GM23248 (cell line): ENCODE data around the gene SUSD3. TPM values are rescaled to one million over a fixed set of nuclear protein-coding genes. Genes with fewer than 3 reads are reported as not detected.

ENCODE experiments used
- DNase-seq: peaks from one replicate; pipeline ENCODE4 v3.0.0-alpha.2; 2015
- H2AFZ ChIP-seq: fragments of 200-600 bp; sonication (generic); 2 replicates; pipeline ENCODE4 v1.6.1; 2016; ENCODE audit warnings: antibody characterized with exemption
- H3F3A ChIP-seq: fragments of 200-600 bp; sonication (generic); 2 replicates; pipeline ENCODE4 v1.6.1; 2016; ENCODE audit warnings: mild to moderate bottlenecking, antibody characterized with exemption, mixed run types; ENCODE audit not compliant: insufficient read depth
- H3K27ac ChIP-seq: fragments of 200-600 bp; sonication (generic); 2 replicates; pipeline ENCODE4 v1.5.1; 2016; ENCODE audit warnings: mild to moderate bottlenecking
- H3K27me3 ChIP-seq: fragments of 200-600 bp; sonication (generic); replicated peaks from 2 replicates; pipeline ENCODE4 v1.6.1; 2016; ENCODE audit warnings: mild to moderate bottlenecking; ENCODE audit not compliant: insufficient read depth
- H3K36me3 ChIP-seq: fragments of 200-600 bp; sonication (generic); 2 replicates; pipeline ENCODE4 v1.6.1; 2016; ENCODE audit warnings: low read depth, mild to moderate bottlenecking
- H3K4me1 ChIP-seq: fragments of 200-600 bp; sonication (generic); 2 replicates; pipeline ENCODE4 v1.6.1; 2016; ENCODE audit warnings: mild to moderate bottlenecking; ENCODE audit not compliant: insufficient read depth
- H3K4me2 ChIP-seq: fragments of 200-600 bp; sonication (generic); one replicate; pipeline ENCODE4 v1.6.1; 2016; ENCODE audit warnings: mild to moderate bottlenecking; ENCODE audit not compliant: unreplicated experiment
- H3K4me3 ChIP-seq: fragments of 200-600 bp; sonication (generic); 2 replicates; pipeline ENCODE4 v1.5.1; 2016; ENCODE audit warnings: mild to moderate bottlenecking
- H3K79me2 ChIP-seq: fragments of 200-600 bp; sonication (generic); 2 replicates; pipeline ENCODE4 v1.6.1; 2016; ENCODE audit warnings: mild to moderate bottlenecking; ENCODE audit not compliant: insufficient read depth
- H3K9ac ChIP-seq: fragments of 200-600 bp; sonication (generic); 2 replicates; pipeline ENCODE4 v1.6.1; 2016; ENCODE audit warnings: mild to moderate bottlenecking
- H3K9me2 ChIP-seq: fragments of 200-600 bp; sonication (generic); 2 replicates; pipeline ENCODE4 v1.6.1; 2016; ENCODE audit warnings: mixed run types, mild to moderate bottlenecking, moderate library complexity; ENCODE audit not compliant: insufficient read depth
- H3K9me3 ChIP-seq: fragments of 200-600 bp; sonication (generic); one replicate; pipeline ENCODE4 v1.6.1; 2017; ENCODE audit warnings: low read depth
- H4K20me1 ChIP-seq: fragments of 200-600 bp; sonication (generic); 2 replicates; pipeline ENCODE4 v1.6.0; 2016; ENCODE audit not compliant: insufficient read depth
- EZH2 ChIP-seq: fragments of 200-600 bp; sonication (generic); IDR thresholded peaks from 2 replicates; pipeline ENCODE4 v1.6.1; 2018; ENCODE audit warnings: antibody characterized with exemption, mild to moderate bottlenecking; ENCODE audit not compliant: insufficient read depth, poor library complexity, severe bottlenecking
- EZH2phosphoT487 ChIP-seq: fragments of 200-600 bp; sonication (generic); IDR thresholded peaks from 2 replicates; pipeline ENCODE4 v1.6.1; 2018; ENCODE audit warnings: antibody characterized with exemption, moderate library complexity, mild to moderate bottlenecking, low read depth; ENCODE audit not compliant: insufficient read depth
- WGBS, 2 experiments: methylation state at CpG; one replicate each; pipeline ENCODE4 v1.1.6; 2015 to 2017; ENCODE audit warnings: low lambda C conversion rate in 2 of 2, low coverage in 1 of 2; ENCODE audit errors: missing lambda C conversion rate in 2 of 2; 5-methylcytosine and 5-hydroxymethylcytosine counted together
- in situ Hi-C: fragments of 300-500 bp; cut with MboI; formaldehyde crosslinking; loops from 2 replicates; pipeline ENCODE4 v1.15.0; 2020
- polyA plus RNA-seq: library from polyadenylated mRNA; unstranded; fragments of >200 nt; fragmentation: Nextera tagmentation; extraction: Ambion mirVana; gene quantifications from 2 replicates; pipeline ENCODE4 v1.2.1, GENCODE V29; 2016
- total RNA-seq: library from RNA; depleted of rRNA; stranded (reverse); fragments of >200 nt; shearing (Covaris generic); gene quantifications from 2 replicates; pipeline ENCODE4 v1.2.3, GENCODE V29; 2014

Gene SUSD3
- total and polyA plus RNA-seq, 2 experiments from 2014 or later, result 0.43 TPM; not detected in 1

DNA sequence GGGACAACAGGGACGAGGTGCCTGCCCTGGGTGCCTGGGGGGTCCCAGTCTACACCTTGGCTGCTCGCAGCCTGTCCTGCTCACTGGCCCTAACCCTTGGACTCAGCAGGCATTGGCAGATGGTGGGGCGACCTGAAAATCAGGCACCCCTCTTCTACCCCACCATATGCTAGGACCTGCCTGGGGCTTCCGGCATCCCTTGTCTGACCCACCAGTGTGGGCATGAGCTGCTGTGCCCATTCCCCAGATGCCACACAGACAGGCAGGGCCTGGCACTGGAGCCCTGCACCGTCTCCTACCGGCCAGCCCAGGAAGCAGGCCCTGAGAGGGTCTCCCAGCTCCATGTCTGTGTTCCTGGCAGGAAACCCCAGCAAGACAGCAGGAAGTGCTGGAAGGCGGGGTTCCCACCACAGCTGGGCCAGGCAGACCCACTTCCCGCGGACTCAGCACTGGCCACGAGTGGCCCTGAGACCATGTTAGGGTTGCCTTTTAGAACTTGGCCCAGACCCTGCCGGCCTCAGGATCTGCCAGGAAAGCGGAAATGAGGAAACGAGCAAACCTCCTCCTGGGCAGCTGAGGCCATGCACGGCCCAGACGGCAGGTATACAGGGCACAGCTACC lies 72.5 kb downstream of the SUSD3 start:
- H4K20me1 ChIP-seq, result no peaks in the 10 kb centered on the region
- no peak overlapping the region for H3K9ac ChIP-seq
- peaks cover 13% of the 10 kb centered on the region for H3K4me1 ChIP-seq
- no peak overlapping the region for H3K4me3 ChIP-seq
- 83 to 90% methylated on average over 14 to 15 of the region's 15 CpGs for WGBS, 2 experiments
- no peak overlapping the region for H3K4me2 ChIP-seq
- TF ChIP-seq EZH2 (no peak), EZH2phosphoT487 (no peak)
- in situ Hi-C loops, result no loop called here
- no peaks in the 10 kb centered on the region for H3F3A ChIP-seq
- H3K9me2 ChIP-seq, result no peaks in the 10 kb centered on the region
- no peak overlapping the region for H3K27ac ChIP-seq
- H3K9me3 ChIP-seq, result no peaks in the 10 kb centered on the region
- H3K79me2 ChIP-seq, result 0 out of 2 replicates have a peak, but pooled peaks cover 9% of the 10 kb centered on the region
- no peaks in the 10 kb centered on the region for H3K27me3 ChIP-seq
- H3K36me3 ChIP-seq, result no peaks in the 10 kb centered on the region
- DNase-seq, result no peak
- no peak overlapping the region for H2AFZ ChIP-seq

DNA sequence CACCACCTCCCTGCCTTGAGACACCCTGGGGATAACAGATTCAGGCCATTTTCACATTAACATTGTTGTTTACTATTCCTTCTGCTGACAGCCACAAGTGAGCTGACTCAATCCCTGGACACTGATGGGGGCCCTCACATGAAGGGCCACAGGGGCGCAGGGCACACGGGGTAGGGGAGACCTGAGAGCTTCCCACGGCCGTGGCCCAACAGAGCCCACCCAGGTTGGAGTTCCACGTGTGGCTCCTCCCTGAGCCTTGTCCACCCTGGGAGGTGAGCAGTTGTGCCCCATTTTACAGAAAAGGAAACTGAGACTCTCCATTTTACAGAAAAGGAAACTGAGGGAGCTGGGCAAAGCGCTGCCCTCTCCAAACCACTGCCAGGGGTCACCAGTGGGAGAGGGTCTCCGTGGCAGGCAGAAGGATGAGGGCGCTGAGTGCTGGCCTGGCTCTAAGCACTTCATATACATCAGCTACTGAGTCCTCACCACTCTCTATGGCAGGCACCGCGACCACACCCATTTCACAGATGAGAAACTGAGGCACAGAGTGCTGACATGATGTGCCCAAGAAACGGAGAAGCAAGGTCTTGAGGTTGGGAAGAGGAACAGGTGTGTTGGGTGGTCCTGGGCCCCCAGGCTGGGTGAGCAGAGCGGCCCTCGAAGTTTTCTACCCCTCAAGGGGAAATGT lies 73.2 kb downstream of the SUSD3 start:
- Histone ChIP-seq H3K36me3 (no peaks in the 10 kb centered on the region), H3K9me2 (no peaks in the 10 kb centered on the region), H3K79me2 (0 out of 2 replicates have a peak, but pooled peaks cover 9% of the 10 kb centered on the region), H3F3A (no peaks in the 10 kb centered on the region), H3K9ac (no peak overlapping the region), H3K4me1 (peaks cover 13% of the 10 kb centered on the region), H2AFZ (no peak overlapping the region), H3K4me2 (no peak overlapping the region), H3K4me3 (no peak overlapping the region), H3K27me3 (no peaks in the 10 kb centered on the region), H4K20me1 (no peaks in the 10 kb centered on the region), H3K27ac (no peak overlapping the region), H3K9me3 (no peaks in the 10 kb centered on the region)
- WGBS, 2 experiments, result 92 to 96% methylated on average over 13 of the region's 13 CpGs
- in situ Hi-C loops, result no loop called here
- TF ChIP-seq EZH2phosphoT487 (no peak), EZH2 (no peak)
- DNase-seq, result no peak

DNA sequence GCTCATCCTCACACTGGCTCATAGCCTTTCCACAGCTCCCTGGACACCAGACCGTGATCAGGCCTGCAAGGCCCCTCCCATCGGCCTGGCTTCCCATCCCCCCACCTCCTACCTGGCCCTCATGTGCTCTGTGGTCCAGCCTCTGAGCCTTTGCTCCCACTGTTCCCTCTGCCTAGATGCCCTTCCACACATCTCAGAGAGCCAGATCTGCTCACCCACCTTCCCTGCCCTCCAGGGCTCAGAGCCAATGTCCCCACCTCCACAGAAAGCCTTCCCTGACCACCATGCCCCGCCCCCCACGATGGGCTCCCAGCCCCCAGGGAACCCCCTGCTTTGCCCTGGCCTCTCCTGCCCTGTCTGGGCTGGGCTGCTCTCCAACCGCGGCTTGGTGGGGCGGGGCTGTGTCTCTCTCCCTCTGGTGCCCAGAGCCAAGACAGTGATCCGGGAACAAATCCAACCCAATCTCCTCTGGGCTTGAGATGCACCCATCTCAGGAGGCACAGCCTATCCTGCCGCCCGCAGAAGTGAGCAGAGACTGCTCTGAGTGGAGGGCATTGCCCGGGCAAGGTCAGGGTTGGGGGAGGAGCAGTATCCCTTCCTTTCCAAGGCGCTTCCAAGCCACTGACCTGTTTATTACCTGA lies 73.9 kb downstream of the SUSD3 start:
- Histone ChIP-seq H3K27ac (peak overlapping the region; percentile 62), H3K4me3 (peak overlapping the region; percentile 95), H3K79me2 (0 out of 2 replicates have a peak, but pooled peaks cover 9% of the 10 kb centered on the region), H3K9me3 (no peaks in the 10 kb centered on the region), H3K36me3 (no peaks in the 10 kb centered on the region), H3K9ac (peak overlapping the region; percentile 97), H3K4me1 (peaks cover 13% of the 10 kb centered on the region), H4K20me1 (no peaks in the 10 kb centered on the region), H2AFZ (peak overlapping the region; percentile 96), H3K4me2 (peak overlapping the region; percentile 93), H3F3A (no peaks in the 10 kb centered on the region), H3K27me3 (no peaks in the 10 kb centered on the region), H3K9me2 (no peaks in the 10 kb centered on the region)
- peak; percentile 82 for DNase-seq
- no peak for TF ChIP-seq EZH2
- TF ChIP-seq EZH2phosphoT487, result no peak
- WGBS, 2 experiments, result 24 to 26% methylated on average over 12 of the region's 12 CpGs
- in situ Hi-C loops, result no loop called here

DNA sequence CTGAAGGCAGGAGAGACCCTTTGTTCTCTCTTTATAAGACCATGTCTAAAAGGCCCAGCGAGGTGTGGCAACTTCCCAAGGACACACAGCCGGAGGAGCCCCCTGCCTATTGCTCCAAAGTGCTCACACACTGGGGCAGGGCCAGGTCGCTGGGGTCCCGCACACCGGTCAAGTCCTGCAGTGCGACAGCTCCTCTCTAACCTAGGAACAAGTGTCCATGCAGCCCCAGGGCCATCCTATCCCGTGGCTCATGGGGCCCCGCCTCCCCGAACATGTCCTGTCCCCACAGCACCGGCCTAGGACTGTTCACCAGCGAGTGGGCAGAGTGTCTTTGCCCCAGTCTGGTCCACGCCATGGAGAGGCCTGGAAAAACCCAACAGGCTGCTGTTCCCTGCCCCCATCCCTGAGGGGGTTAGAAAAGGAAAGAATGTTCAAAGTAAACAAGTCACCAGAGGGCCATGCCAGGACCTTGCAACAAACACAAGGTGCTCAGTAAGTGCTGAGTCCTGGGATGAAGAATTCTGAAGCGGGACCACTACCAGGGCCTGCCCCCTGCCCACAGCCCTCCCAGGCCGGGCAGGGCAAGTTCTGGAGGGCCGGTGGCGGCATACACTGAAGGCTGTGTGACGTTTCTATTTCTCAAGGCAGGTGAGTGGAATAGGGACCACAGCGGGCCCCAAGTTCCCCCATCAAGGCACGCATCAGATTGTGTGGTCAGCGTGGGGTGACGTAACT lies 74.6 kb downstream of the SUSD3 start:
- Histone ChIP-seq H4K20me1 (no peaks in the 10 kb centered on the region), H3K9ac (peak overlapping the region; percentile 97), H3K27me3 (no peaks in the 10 kb centered on the region), H3K4me1 (peaks cover 13% of the 10 kb centered on the region), H2AFZ (peak overlapping the region; percentile 96), H3K4me2 (peak overlapping the region; percentile 93), H3K9me3 (no peaks in the 10 kb centered on the region), H3K4me3 (peak overlapping the region; percentile 95), H3K9me2 (no peaks in the 10 kb centered on the region), H3K27ac (peak overlapping the region; percentile 62), H3K79me2 (0 out of 2 replicates have a peak, but pooled peaks cover 9% of the 10 kb centered on the region), H3K36me3 (no peaks in the 10 kb centered on the region), H3F3A (no peaks in the 10 kb centered on the region)
- 19 to 22% methylated on average over 20 to 21 of the region's 21 CpGs for WGBS, 2 experiments
- in situ Hi-C loops, result no loop called here
- TF ChIP-seq EZH2 (no peak), EZH2phosphoT487 (no peak)
- peak; percentile 47 for DNase-seq
